Umbilical cord (tissue), 2 donors: ENCODE results near the gene CHPT1. TPM values are rescaled to one million over a fixed set of nuclear protein-coding genes. Genes with fewer than 3 reads are reported as not detected.
A peak's percentile ranks its signal among the peaks of the same experiment; 100 is the strongest.
"Not testable (repeated sequence)": the region's sequence is repeated elsewhere in the genome, so short reads cannot be mapped to it uniquely, and the experiment has no call there.

ENCODE experiments used
- DNase-seq: peaks from one replicate; pipeline ENCODE4 v3.0.0-alpha.2; 2015; ENCODE audit warnings: low spot score
- total RNA-seq: library from RNA; depleted of rRNA; stranded (reverse); fragments of >200 nt; gene quantifications from one replicate; pipeline ENCODE4 v1.2.3, GENCODE V29; 2014; ENCODE audit warnings: low replicate concordance; ENCODE audit not compliant: insufficient read depth

CHPT1 gene
- 32.7 TPM for total RNA-seq

DNA sequence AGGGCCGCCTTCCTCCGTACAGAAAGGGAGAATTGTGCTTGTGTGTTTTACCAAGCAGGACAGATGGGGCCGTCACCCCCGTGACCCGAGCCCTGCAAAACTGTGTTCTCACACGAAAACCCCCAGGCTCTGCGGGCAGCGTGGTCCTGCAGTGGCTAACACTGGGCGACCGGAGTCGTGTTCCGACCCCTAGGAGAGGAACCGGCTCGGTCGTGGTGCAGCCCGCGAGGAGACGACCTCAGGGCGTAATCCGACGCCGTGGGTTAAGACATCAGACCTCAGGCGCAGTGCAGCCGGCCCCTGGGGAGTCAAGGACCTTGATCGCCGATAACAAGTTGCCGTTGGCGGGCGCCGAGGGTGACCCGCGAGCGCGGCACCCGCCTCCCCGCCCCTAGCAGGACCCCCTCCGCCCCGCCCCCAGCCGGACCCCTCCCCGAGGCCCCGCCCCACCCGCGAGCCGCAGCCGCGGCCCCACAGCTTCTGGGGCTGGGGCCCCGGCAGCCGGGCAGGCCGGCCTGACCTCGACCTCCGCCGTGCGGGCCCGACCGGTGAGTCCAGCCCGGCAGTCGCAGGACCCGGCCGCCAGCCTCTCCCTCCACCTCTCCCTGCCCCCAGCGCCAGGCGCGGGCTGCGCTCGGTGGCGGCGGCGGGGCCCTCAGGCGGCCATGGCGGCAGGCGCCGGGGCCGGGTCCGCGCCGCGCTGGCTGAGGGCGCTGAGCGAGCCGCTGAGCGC lies at the start of gene CHPT1:
CHPT1 (plus strand) TSS at position 444 of the 733 bp plus-strand sequence; CDS start at position 666, 222 bp downstream.
- DNase-seq = peak; percentile 55

DNA sequence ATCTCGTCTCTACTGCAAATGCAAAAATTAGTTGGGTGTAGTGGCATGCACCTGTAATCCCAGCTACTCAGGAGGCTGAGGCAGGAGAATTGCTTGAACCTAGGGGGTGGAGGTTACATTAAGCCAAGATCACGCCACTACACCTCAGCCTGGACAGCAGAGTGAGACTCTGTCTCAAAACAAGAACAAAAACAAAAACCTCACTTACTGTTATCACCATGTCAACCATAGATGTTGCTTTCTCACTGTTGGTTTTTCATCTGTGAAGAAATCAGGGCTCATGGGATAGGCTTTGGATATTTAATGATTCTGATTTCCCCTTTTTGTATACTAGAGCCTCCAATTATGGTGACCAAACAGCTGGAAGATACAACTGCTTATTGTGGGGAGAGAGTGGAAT lies 49.7 kb upstream of the CHPT1 start:
- no peak for DNase-seq

DNA sequence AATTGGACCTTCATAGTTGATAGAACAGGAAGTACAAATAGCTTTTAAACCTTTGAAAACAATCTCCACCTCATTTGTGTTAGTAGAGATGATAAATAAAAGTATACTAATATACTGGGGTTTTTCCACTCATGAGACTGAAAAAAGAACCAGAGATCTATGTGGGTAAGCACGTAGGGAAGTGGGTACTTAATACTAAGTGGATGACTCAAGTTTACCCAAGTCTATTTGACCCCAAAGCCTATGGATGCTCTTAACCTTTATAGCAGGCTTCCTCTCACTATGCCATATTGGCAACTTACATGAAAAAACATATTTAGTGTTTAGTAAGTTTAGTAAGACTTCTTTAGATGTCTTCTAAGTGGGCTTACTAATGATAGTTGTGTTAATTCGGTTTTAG lies 49.2 kb upstream of the CHPT1 start:
- no peak for DNase-seq

DNA sequence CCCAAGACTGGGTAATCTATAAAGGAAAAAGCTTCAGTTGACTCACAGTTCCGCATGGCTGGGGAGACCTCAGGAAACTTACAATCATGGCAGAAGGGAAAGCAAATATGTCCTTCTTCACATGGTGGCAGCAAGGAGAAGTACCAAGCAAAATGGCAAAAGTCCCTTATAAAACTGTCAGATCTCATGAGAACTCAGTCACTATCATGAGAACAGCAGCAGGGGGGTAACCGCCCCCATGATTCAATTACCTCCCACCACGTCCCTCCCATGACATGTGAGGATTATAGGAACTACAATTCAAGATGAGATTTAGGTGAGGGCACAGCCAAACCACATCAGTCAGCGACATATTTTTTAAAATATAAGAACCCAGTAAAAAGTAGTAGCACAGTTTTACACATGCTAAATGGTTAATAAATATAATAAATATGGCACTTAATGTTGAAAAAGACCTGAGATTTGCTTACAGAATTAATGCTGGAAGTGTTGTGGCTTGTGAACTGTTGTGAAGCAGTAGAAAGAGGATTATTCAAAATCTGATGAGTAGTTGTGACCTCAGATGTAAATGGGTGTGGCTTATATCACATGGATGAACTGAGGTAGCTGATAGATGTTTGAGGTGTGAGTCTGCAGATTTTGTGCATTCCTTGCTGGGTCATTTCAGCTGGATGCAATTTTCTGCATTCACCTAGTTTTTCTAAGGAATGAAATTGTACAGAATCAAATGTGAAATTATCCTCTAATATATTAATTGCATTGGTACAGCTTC lies 46.9 kb upstream of the CHPT1 start:
- no peak for DNase-seq

DNA sequence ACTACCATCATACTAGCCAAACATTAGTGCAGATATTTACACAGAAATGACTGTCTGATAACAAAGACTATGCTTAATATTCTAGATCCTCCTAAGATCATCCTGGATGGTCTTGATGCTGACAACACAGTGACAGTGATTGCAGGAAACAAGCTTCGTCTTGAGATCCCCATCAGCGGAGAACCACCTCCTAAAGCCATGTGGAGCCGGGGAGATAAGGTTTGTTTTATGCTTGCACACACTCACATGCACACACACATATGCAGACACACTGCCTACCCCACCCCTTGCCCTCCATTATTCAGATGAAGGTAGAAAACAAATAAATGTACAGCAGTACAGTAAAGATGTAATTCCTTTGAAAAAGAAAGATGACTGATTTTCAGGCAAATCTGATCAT lies 44.4 kb upstream of the CHPT1 start:
- no peak for DNase-seq

DNA sequence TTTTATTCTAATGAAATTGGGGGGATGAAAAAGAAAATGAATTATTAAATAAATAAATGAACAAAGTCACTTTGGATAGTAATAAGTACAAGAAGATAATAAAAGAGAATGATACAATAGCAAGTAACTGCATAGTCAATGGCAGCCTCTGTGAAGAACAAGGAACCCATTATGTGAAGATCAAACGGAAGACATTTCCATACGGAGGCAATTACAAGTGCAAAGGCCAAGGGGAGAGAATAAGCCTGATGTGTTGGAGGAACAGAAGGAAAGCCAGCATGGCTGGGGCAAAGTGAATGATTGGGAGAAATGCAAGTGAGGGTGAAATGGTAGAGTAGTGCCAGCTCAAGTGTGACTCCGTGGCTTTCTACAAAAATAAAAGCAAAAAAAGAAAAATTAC lies 43.9 kb upstream of the CHPT1 start:
- no peak for DNase-seq

DNA sequence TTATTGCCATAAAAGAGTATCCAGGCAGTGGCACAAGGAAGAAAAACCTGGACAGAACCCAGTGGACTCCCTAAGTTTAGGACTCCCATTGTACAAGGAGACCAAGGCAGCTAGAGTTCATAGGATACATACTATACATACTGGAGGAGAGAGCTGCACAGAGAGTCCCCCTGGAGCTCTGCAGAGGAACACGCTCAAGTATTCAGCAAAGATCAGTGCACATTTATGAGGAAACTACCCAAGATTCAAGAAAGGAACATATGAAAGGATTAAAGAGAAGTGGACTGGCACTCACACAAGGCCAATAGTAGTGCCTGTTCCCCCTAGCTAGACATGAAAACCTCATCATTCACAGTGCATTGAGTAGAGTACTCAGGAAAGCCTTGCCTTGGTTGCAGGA lies 43.0 kb upstream of the CHPT1 start:
- DNase-seq = no peak

DNA sequence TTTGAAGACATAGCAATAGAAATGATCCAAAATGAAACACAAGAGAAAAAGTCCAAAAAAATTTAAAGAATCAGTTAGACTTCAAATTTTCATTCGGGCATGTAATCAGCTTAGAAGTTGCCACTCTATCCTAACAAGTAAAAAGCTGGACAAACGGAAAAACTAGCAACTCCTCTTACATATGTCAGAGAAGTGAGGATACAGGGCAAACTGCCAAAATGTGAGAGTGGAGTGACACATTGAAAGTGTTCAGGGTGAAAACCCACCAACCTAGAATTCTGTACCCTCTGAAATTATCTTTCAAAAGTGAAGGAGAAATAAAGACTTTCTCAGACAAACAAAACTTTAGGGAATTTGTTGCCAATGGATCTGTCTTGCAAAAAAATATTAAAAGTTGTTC lies 42.0 kb upstream of the CHPT1 start:
- DNase-seq = no peak

DNA sequence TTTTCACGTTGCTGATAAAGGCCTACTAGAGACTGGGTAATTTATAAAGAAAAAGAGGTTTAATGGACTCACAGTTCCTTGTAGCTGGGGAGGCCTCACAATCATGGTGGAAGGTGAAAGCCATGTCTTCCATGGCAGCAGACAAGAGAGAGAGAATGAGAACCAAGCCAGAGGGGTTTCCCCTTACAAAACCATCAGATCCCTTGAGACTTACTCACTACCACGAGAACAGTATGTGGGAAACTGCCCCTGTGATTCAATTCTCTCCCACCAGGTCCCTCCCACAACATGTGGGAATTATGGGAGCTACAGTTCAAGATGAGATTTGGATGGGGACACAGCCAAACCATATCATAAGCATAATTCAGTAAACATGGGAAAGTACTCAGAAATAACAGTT lies 36.8 kb upstream of the CHPT1 start:
- not testable (repeated sequence) for DNase-seq

DNA sequence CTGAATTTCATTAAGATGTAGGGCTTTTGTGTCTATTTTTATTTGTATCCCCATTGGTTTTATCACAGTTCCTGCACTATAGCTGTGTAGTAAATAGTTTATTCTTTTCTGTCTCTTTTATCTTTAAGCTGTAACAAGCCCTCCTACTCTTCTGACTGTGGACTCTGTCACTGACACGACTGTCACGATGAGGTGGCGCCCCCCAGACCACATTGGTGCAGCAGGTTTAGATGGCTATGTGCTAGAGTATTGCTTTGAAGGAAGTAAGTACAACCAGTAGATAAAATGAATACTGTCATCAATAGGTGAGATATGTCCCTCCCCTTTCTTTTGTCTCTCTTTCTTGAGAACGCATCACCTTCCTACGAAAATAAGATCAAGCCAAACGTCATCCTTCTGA lies 34.1 kb upstream of the CHPT1 start:
- no peak for DNase-seq

DNA sequence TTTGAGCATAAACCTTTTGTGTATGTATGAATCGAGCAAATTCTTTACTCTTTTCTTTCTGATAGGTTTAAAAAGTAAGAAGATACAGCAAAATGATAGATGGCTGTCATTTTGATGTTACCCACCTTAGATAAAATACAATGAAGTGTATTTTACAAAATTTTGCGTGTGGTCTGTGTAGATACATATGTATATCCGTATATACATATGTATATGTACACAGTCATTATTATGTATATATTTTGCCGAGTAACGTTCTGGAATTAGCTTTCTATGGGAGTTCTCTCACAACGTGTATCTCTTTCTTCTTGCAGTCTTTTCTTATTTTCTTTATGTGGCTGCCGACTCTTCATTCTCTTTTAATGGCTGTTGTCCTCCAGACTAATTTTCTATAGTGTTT lies 32.4 kb upstream of the CHPT1 start:
- no peak for DNase-seq

DNA sequence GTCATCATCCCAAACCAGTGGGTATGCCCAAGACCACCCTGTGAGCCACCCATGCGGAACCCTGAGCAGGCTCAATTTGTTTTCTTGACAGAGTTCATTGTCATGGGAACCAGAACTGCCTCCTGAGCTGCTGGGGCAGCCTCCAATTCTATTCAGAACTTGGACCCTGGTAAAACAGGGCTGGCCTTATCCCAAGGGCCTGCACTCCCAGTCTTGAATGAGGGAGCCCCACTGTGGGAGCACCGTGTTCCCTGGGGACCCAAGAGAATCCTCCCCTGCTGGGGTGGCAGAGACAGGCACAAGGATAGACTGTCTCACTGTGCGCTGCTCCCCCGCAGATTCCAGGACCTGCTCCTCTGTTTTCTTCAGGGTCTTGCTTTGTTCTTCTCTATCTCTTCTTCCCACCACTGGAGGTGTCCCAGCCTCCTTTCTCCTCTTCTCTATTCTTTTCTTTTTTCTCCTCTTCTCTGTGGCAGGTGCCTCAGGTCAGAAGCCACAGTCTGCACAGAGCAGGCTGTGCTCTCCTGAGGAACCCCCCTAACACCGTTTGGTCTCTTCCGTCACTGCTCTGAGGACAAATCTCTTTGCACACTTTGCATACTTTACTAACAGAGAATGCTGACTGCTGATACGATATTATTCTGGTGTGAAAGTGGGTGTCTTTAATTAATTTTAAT lies 31.2 kb upstream of the CHPT1 start:
- no peak for DNase-seq

DNA sequence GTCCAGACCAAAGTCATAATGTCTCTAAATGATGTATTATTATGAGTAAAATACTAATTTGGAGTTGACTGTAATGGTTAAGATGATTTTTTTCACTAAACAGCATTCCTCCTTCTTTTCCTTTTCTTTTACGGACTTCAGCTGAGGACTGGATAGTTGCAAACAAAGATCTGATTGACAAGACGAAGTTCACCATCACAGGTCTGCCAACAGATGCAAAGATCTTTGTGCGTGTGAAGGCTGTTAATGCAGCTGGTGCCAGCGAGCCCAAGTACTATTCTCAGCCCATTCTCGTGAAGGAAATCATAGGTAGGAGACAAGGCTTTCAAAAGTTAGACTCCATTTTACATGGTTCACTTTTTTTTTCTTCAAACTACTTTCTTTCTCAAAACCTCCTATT lies 29.8 kb upstream of the CHPT1 start:
- DNase-seq = no peak

DNA sequence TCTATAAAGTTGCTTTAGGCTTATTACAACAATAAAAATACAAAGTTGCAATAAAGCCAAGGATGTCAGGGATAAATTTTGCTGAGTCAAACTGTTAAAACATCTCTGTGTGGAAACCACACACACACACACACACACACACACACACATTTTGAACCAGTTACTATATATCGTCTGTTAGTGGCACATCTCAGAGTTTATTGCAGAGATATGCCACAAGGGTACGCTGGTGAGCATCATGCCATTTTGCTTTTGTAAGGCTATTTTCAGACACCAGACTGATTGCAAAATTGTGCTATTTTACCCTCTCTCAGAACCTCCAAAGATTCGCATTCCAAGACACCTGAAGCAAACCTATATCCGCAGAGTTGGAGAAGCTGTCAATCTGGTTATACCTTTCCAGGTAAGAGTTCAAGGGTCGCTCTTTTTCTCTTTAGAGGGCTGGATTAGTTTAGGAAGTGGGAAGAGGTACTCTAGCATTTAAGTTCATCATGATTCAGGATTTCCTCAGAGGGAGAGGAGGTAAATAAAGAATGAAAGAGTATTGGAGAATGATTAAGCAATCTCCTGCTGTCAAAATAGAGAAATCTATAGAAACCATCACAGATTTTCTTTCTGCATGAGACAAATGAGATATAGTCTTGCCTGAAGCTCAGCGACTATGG lies 27.3 kb upstream of the CHPT1 start:
- peak; percentile 29 for DNase-seq

DNA sequence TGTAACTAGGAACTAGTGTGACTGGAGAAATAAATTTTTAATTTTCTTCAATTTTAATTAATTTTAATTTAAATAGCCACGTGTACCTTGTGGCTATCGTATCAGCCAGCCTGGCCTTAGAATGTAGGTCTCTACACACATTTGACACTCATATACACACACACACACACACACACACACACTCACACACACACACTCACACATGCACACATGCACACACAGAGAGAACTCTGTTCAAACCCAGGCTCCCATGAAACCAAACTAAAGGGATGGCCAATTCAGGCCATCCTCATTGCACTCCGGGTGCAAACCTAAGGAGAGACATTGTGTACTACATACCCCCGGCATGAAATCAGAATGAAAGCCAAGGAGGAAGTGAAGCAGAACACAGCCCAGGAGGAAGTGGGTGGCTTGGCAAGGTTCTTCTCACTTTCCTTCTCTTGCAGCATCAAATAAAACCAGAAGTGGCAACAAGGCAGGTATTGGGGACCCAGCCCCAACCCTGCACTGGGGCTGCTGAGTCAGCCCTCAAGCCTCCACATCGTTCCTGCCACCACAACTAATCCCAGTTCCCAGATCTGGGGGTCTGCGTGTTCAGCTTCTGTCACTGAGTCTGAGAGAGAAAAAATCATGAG lies 26.2 kb upstream of the CHPT1 start:
- DNase-seq = peak; percentile 16

DNA sequence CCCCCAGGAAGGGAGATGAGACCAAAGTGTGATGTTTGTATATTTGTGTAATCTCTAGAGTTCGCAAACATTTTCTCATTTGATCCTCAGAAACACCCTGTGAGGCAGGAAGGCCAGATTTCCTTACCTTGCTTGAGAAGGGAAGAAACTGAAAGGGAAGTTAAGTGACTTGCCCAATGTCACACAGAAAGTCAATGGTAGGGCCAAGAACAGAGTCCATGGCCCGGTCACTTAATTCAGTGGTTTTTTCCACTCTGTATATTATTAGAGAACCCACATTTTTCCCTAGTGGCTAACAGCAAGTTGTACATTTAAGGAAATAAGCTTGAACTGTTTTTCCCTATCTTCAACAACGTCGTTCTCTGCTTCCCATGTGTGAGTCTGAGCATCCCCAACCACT lies 25.6 kb upstream of the CHPT1 start:
- no peak for DNase-seq

DNA sequence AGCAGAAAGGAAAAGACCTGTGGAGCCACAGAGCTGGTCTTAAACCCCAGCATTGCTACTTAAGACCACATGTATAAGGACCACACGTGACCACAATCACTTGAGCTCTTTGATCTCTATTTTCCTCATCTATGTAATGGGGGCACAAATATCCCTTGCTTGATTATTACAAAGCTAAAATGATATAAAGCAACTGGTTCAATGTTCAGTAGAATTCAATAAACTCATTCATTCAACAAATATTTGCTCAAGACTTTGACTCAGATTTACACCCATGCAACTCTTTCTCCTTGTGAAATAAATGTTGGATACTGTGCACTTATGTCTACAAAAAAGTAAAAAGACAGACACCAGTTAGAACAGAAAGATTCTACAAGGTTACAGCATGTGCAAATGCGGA lies 21.9 kb upstream of the CHPT1 start:
- DNase-seq = no peak

DNA sequence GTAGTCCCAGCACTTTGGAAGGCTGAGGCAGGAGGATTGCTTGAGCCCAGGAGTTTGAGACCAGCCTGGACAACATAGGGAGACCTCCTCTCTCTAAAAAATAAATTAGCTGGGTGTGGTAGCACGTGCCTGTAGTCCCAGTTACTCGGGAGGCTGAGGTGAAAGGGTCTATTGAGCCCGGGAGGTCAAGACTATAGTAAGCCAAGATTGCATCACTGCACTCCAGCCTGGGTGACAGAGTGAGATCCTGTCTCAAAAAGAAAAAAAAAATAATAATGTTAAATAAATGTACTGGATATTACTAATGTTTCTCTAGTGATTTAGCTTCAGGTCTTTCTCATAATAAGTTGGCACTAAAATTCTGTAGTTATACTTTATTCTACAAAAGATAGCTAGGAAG lies 20.9 kb upstream of the CHPT1 start:
- not testable (repeated sequence) for DNase-seq

DNA sequence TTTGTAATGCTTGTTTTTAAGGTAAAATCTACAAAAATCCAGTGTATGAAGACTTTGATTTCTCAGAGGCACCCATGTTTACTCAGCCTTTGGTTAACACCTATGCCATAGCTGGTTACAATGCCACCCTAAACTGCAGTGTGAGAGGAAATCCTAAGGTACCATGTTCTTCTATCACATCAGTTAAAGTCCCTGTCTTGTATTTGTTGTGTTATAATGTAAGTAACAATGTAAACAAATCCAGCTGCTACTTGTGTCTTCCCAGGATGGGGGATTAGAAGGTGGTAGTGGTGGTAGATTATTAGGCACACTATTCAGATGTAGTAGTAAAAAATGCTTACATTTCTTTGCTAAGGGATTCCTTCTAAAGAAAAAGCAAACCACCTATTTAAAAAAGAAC lies 19.4 kb upstream of the CHPT1 start:
- no peak for DNase-seq

DNA sequence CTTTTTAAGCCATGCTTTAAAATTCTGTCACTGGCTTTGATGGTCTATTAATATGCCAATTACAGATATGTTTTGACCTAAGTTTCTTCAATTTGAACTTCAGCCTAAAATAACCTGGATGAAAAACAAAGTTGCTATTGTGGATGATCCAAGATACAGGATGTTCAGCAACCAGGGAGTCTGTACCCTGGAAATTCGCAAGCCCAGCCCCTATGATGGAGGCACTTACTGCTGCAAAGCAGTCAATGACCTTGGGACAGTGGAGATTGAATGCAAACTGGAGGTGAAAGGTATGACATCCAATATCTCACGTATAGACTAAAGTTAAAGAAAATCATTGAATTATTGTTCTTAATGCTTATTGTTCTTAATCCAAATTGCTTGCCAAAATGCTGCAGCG lies 17.2 kb upstream of the CHPT1 start:
- no peak for DNase-seq

DNA sequence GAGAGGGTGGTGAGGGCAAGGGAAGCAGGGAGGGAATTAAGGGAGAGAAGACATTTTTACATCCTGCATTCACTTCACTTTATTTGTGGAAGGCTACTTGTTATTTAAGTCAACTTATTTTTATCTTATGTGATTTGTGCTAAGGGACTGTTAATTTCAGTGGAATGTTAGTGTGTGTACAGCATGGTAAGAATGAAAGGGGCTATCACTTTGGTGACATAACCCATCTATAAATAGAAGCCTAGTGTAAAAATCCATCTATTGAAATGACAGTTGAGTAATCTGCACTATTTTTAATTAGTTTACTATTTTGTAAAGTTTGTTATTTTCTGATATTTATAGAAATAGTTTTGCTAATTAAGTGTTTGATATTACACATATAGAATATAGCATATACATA lies 16.8 kb upstream of the CHPT1 start:
- no peak for DNase-seq

DNA sequence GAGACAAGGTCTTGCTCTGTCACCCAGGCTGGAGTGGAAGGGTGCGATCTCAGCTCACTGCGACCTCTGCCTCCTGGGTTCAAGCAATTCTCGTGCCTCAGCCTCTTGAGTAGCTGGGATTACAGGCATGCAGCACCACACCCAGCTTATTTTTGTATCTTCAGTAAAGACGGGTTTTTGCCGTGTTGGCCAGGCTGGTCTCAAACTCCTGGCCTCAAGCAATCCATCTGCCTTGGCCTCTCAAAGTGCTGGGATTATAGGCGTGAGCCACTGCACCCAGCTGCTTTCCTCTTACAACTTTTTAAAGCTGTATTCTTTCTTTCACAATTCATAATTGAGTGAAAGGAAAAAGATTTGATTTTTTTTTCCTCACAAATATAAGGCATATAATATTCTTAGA lies 15.8 kb upstream of the CHPT1 start:
- peak; percentile 25 for DNase-seq
